Adrenal gland (tissue), 12 donors: ENCODE data around the gene PCP4. TPM values are rescaled to one million over a fixed set of nuclear protein-coding genes. Genes with fewer than 3 reads are reported as not detected.

Experiments
- DNase-seq, 7 donors: peaks; one replicate each; pipeline ENCODE4 v3.0.0-alpha.2; 2019 to 2020
- H3K27ac ChIP-seq, 5 donors: fragments of 200-600 bp; sonication (generic) in 4 of 5; 1 replicate in 3 of 5; 2 replicates in 2 of 5; pipeline versions ENCODE4 v1.5.1 to v1.8.0; 2016 to 2020; ENCODE audit warnings: mild to moderate bottlenecking in 1 of 5
- H3K27me3 ChIP-seq: fragments of 200-600 bp; 2 replicates; pipeline ENCODE4 v1.8.0; 2021
- H3K36me3 ChIP-seq, 2 donors: fragments of 200-600 bp; replicated peaks in 1 of 2; 1 replicate in 1 of 2; 2 replicates in 1 of 2; pipeline versions ENCODE4 v1.5.1 to v1.8.0; 2018 to 2022
- H3K4me1 ChIP-seq, 2 donors: fragments of 200-600 bp; replicated peaks in 1 of 2; 1 replicate in 1 of 2; 2 replicates in 1 of 2; pipeline versions ENCODE4 v1.5.1 to v1.8.0; 2018 to 2021
- H3K4me3 ChIP-seq, 4 donors: fragments of 200-600 bp; sonication (generic) in 3 of 4; one replicate each; pipeline ENCODE4 v1.5.1; 2016 to 2018
- H3K9me3 ChIP-seq, 3 donors: fragments of 200-600 bp; sonication (generic) in 1 of 3; replicated peaks in 1 of 3; 1 replicate in 2 of 3; 2 replicates in 1 of 3; pipeline versions ENCODE4 v1.5.1 to v1.8.0; 2016 to 2021
- POLR2A ChIP-seq, 2 donors: fragments of 450-650 bp; IDR thresholded peaks; one replicate each; pipeline ENCODE4 v1.6.1; 2017; ENCODE audit warnings: antibody characterized with exemption in 2 of 2, mild to moderate bottlenecking in 2 of 2, moderate library complexity in 1 of 2
- WGBS, 4 donors: extraction: QIAGEN DNeasy Blood & Tissue Kit in 2 of 4; methylation state at CpG; one replicate each; pipeline versions ENCODE4 v1.1.5 to v1.1.7; 2013 to 2017; 5-methylcytosine and 5-hydroxymethylcytosine counted together
- intact Hi-C, 2 donors: fragments of 100-400 bp; cut with DNase I; formaldehyde crosslinking; loops; one replicate each; pipeline versions ENCODE4 v1.14.1 to v1.15.0; 2022 to 2023
- polyA plus RNA-seq, 3 donors: library from polyadenylated mRNA; stranded (reverse); fragments of 200-250 nt in 2 of 3; fragments of 350-450 nt in 1 of 3; fragmentation: Illumina TruSeq in 1 of 3; extraction: RNeasy Lipid Tissue Mini Kit (QIAGEN cat#74804) in 1 of 3; gene quantifications; one replicate each; pipeline ENCODE4 v1.2.3, GENCODE V29; 2013 to 2014
- total RNA-seq, 9 donors: library from RNA; depleted of rRNA in 4 of 9; stranded (reverse); fragments of >200 nt in 4 of 9; fragments of 120-200 nt in 1 of 9; fragmentation: NEBNext Ultra II Directional in 1 of 9; extraction: Animal tissue kit (Norgen Biotek cat#: 25700) in 1 of 9; gene quantifications; one replicate each; pipeline versions ENCODE4 v1.1.0 to v1.2.4, GENCODE V29; 2013 to 2023
- TF ChIP-seq, protein P1 (sequence below), 6 experiments: fragments of 450-650 bp in 4 of 6; fragments of 200-600 bp in 2 of 6; sonication (generic) in 1 of 6; IDR thresholded peaks; 1 replicate in 5 of 6; 2 replicates in 1 of 6; pipeline versions ENCODE4 v1.5.1 to v1.8.0; 2016 to 2021; ENCODE audit warnings: antibody characterized with exemption in 6 of 6, mild to moderate bottlenecking in 2 of 6, moderate library complexity in 1 of 6
- donor health status: healthy with polysubstance abuse.
- donor health status: Bipolar disorder and iron deficiency.
- donor health status: DM: yes; HTN: yes; CAD: no.
- donor health status: DM: no; HTN: no; CAD: no.
- donor health status: DM: no; HTN: no; CAD: no.
- donor health status: DM: yes; HTN: yes; CAD: no.

The PCP4 gene
- total and polyA plus RNA-seq, 12 donors, result 1.00 to 118 (median 11.4) TPM

DNA sequence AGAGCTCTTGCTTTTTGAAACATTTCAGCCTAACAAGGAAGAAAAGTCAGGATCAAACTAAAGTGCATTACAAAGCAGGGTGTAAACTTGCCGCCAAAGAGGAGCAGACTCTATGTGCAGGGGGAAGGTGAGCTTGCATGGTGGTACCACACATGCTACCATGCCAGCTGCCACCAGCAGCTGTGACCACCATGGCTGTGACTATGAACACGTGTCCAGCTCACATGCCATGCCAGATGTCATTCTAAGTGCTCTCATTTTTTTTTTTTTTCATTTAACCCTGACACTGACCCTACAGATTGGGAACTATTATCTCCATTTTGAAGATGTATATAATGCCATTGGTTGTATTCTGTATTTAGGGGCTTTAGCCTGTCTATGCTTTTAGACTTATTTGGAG is 79.0 kb downstream of the PCP4 start:
- DNase-seq, result no peak
- no peaks in the 10 kb centered on the region for H3K9me3 ChIP-seq
- no peaks in the 10 kb centered on the region for H3K36me3 ChIP-seq
- intact Hi-C loops, result no loop called here
- WGBS, 4 donors, result 75 to 87% (median 84%) methylated on average over 2 of the region's 2 CpGs
- no peaks in the 10 kb centered on the region for H3K4me1 ChIP-seq
- no peaks in the 10 kb centered on the region for H3K27me3 ChIP-seq
- no peak overlapping the region for H3K4me3 ChIP-seq
- TF ChIP-seq POLR2A (IDR thresholded peaks at IDR 0.05), result no peak
- TF ChIP-seq, protein P1, sequence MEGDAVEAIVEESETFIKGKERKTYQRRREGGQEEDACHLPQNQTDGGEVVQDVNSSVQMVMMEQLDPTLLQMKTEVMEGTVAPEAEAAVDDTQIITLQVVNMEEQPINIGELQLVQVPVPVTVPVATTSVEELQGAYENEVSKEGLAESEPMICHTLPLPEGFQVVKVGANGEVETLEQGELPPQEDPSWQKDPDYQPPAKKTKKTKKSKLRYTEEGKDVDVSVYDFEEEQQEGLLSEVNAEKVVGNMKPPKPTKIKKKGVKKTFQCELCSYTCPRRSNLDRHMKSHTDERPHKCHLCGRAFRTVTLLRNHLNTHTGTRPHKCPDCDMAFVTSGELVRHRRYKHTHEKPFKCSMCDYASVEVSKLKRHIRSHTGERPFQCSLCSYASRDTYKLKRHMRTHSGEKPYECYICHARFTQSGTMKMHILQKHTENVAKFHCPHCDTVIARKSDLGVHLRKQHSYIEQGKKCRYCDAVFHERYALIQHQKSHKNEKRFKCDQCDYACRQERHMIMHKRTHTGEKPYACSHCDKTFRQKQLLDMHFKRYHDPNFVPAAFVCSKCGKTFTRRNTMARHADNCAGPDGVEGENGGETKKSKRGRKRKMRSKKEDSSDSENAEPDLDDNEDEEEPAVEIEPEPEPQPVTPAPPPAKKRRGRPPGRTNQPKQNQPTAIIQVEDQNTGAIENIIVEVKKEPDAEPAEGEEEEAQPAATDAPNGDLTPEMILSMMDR (IDR thresholded peaks at IDR 0.05), result no peak
- H3K27ac ChIP-seq, result no peak overlapping the region

DNA sequence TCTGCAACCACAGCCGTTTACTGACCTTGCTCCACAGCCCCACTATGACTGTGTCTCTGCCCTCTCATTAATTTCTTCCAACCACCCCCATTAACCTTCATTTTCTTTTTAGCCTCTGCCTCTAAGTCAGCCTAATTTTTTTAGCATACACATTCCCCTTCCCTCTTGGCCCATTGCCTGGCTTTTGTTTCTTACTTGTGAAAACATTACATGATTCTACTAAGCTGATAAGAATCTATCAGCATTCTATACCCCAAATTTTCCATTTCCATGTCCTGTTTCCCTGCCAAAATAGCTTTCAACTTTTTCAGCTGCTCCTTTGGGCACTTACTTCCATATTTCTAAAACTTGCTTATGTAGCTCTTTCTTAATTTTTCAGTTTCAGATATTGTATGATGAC is 79.8 kb downstream of the PCP4 start:
- 15 to 45% (median 22%) methylated on average over 1 of the region's 1 CpG for WGBS, 4 donors
- H3K36me3 ChIP-seq, result no peaks in the 10 kb centered on the region
- DNase-seq, result no peak
- no peaks in the 10 kb centered on the region for H3K27me3 ChIP-seq
- H3K4me3 ChIP-seq, result no peak overlapping the region
- H3K9me3 ChIP-seq, result no peaks in the 10 kb centered on the region
- H3K4me1 ChIP-seq, result no peaks in the 10 kb centered on the region
- no peak for TF ChIP-seq POLR2A (IDR thresholded peaks at IDR 0.05)
- TF ChIP-seq, protein P1 (IDR thresholded peaks at IDR 0.05), result no peak
- H3K27ac ChIP-seq, result no peak overlapping the region
- intact Hi-C loops, result no loop called here

DNA sequence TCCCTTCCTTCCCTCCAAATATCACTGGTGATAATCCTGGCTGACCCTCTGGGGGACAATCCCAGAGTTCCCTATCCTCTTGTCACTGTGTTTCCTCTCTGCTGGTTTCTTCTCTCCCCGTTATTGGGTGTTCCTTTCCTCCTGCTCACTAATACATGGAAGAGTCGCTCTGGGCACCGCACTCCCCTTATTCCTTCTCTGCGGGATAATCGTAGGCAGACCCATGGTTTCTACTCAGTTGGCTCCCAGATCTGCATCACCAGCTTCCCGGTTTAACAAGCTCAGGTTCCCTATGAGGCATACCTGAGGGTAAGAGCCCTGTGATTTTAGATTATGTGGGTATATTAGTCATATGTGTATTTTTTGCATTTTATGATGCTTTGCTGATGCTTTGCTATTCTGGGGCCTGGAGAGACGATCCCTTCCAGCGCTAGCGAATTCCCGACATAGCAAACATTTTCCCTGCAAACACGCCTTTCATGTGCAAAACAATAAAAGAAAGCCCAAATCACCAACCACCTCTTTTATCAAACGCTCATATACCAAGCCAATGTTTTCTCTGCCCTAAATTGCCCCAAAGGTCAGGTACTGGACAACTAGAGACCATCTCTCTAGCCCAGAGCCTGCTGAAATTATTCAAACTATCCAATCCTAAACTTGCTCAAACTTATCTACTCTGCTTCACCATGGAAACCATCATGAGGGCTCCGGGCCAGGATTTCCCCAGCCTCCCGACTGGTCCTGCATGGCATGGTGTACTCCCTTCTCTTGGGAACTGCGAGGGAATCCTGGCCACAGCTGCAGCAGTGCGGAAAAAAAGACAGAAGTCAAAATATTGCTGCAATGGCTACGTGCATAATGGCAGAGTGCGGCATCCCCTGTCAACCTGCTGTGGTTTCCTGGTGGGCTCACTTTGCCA is 84.2 kb downstream of the PCP4 start:
- Histone ChIP-seq H3K36me3 (no peaks in the 10 kb centered on the region), H3K27ac (no peak overlapping the region), H3K4me1 (no peaks in the 10 kb centered on the region), H3K4me3 (no peak overlapping the region), H3K9me3 (no peaks in the 10 kb centered on the region), H3K27me3 (no peaks in the 10 kb centered on the region)
- intact Hi-C loops, result no loop called here
- DNase-seq, result no peak
- 83 to 86% (median 83%) methylated on average over 18 of the region's 18 CpGs for WGBS, 4 donors
- TF ChIP-seq, protein P1 (IDR thresholded peaks at IDR 0.05), result no peak

GRCh38 chr21:39952265-39952664 is 85.0 kb downstream of the PCP4 start:
- H3K27ac ChIP-seq, result no peak overlapping the region

More at GRCh38 chr21:39952265-39952664, 85.0 kb downstream of the PCP4 start:
- H3K36me3 ChIP-seq, result no peaks in the 10 kb centered on the region
- H3K27me3 ChIP-seq, result no peaks in the 10 kb centered on the region
- intact Hi-C loops, result no loop called here
- no peak for DNase-seq
- 74 to 86% (median 82%) methylated on average over 4 of the region's 4 CpGs for WGBS, 4 donors
- H3K4me3 ChIP-seq, result no peak overlapping the region
- TF ChIP-seq, protein P1 (IDR thresholded peaks at IDR 0.05), result no peak
- TF ChIP-seq POLR2A (IDR thresholded peaks at IDR 0.05), result no peak
- H3K9me3 ChIP-seq, result no peaks in the 10 kb centered on the region
- no peaks in the 10 kb centered on the region for H3K4me1 ChIP-seq
